OCI-LY7 (cell line): ENCODE measurements around the gene UVSSA.

ENCODE experiments used
- CTCF ChIP-seq: fragments of 200-600 bp; sonication (generic); conservative IDR thresholded peaks from 2 replicates; pipeline ENCODE4 v1.5.1; 2014; ENCODE audit warnings: mild to moderate bottlenecking, antibody characterized with exemption, low read length, moderate library complexity, mixed read lengths
- EZH2phosphoT487 ChIP-seq: fragments of 200-600 bp; sonication (generic); IDR thresholded peaks from 2 replicates; pipeline ENCODE4 v1.6.1; 2018; ENCODE audit warnings: low read depth, borderline replicate concordance, mild to moderate bottlenecking, mixed run types, antibody characterized with exemption, low read length, moderate library complexity, mixed read lengths

DNA sequence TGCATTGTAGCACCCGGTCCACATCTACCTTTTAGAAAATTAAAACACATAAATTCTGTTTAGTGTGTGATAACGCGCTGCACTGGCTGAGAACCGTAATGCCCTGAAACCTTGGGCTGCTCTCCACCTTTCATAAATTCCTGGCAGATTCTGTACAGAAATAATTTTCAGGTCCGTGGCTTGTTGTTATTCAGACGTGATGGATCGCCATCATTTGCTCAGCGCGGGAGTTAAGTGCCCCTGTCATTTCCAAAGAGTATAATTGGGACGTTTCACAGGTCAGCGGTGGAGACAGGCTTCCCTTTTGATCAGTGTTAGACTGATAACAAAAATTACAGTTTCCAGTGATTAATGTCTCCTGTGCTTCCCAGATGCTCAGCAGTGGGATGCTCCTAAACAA is 16.5 kb downstream of the UVSSA start:
- TF ChIP-seq CTCF (no peak), EZH2phosphoT487 (no peak)
